ENCODE measurements around the gene ANXA10.
"Not testable (repeated sequence)": the region's sequence is repeated elsewhere in the genome, so short reads cannot be mapped to it uniquely, and the experiment has no call there.

The ANXA10 gene

GRCh38 chr4:168118116-168118655 lies 25.8 kb downstream of the ANXA10 start:
- no peak for DNase-seq (ENCODE audit: low read depth in 2 of 2)

- DNase-seq (ENCODE audit: low read depth in 2 of 2): no peak
Observed at GRCh38 chr4:168119100-168119499, 26.8 kb downstream of the ANXA10 start.

- DNase-seq (ENCODE audit: low read depth in 2 of 2): no peak
Observed at GRCh38 chr4:168119890-168120289, 27.6 kb downstream of the ANXA10 start.

GRCh38 chr4:168120811-168121210 lies 28.5 kb downstream of the ANXA10 start:
- DNase-seq (ENCODE audit: low read depth in 2 of 2): no peak

GRCh38 chr4:168124008-168124641 lies 31.8 kb downstream of the ANXA10 start:
- DNase-seq (ENCODE audit: low read depth in 2 of 2): no peak

GRCh38 chr4:168126952-168127351 lies 34.6 kb downstream of the ANXA10 start:
- no peak for DNase-seq (ENCODE audit: low read depth in 2 of 2)

- DNase-seq (ENCODE audit: low read depth in 2 of 2): no peak
Observed at GRCh38 chr4:168128601-168129000, 36.3 kb downstream of the ANXA10 start.

GRCh38 chr4:168129046-168129772 lies 36.9 kb downstream of the ANXA10 start:
- DNase-seq (ENCODE audit: low read depth in 2 of 2): no peak

- no peak for DNase-seq (ENCODE audit: low read depth in 2 of 2)
Observed at GRCh38 chr4:168129802-168130201, 37.5 kb downstream of the ANXA10 start.

GRCh38 chr4:168131196-168131595 lies 38.9 kb downstream of the ANXA10 start:
- no peak for DNase-seq (ENCODE audit: low read depth in 2 of 2)

- no peak for DNase-seq (ENCODE audit: low read depth in 2 of 2)
Observed at GRCh38 chr4:168134651-168135050, 42.3 kb downstream of the ANXA10 start.

GRCh38 chr4:168135860-168136259 lies 43.5 kb downstream of the ANXA10 start:
- DNase-seq (ENCODE audit: low read depth in 2 of 2): not testable (repeated sequence)

GRCh38 chr4:168137695-168138094 lies 45.4 kb downstream of the ANXA10 start:
- not testable (repeated sequence) for DNase-seq (ENCODE audit: low read depth in 2 of 2)

GRCh38 chr4:168138143-168138542 lies 45.8 kb downstream of the ANXA10 start:
- DNase-seq (ENCODE audit: low read depth in 2 of 2): no peak

GRCh38 chr4:168139336-168139735 lies 47.0 kb downstream of the ANXA10 start:
- no peak for DNase-seq (ENCODE audit: low read depth in 2 of 2)

GRCh38 chr4:168141733-168142132 lies 49.4 kb downstream of the ANXA10 start:
- no peak for DNase-seq (ENCODE audit: low read depth in 2 of 2)

GRCh38 chr4:168143601-168144000 lies 51.3 kb downstream of the ANXA10 start:
- no peak for DNase-seq (ENCODE audit: low read depth in 2 of 2)

- no peak for DNase-seq (ENCODE audit: low read depth in 2 of 2)
Observed at GRCh38 chr4:168150420-168151050, 58.2 kb downstream of the ANXA10 start.

GRCh38 chr4:168151327-168151726 lies 59.0 kb downstream of the ANXA10 start:
- no peak for DNase-seq (ENCODE audit: low read depth in 2 of 2)

GRCh38 chr4:168152837-168153500 lies 60.6 kb downstream of the ANXA10 start:
- no peak for DNase-seq (ENCODE audit: low read depth in 2 of 2)

GRCh38 chr4:168153596-168154440 lies 61.5 kb downstream of the ANXA10 start:
- peak; percentile 10 to 13 for DNase-seq (ENCODE audit: low read depth in 2 of 2)

Measured in activated CD8-positive, alpha-beta memory T cell treated with anti-CD3 and anti-CD28 coated beads for 4 hours (primary cell).